Measurements from ENCODE around the gene DOK7.

DNA sequence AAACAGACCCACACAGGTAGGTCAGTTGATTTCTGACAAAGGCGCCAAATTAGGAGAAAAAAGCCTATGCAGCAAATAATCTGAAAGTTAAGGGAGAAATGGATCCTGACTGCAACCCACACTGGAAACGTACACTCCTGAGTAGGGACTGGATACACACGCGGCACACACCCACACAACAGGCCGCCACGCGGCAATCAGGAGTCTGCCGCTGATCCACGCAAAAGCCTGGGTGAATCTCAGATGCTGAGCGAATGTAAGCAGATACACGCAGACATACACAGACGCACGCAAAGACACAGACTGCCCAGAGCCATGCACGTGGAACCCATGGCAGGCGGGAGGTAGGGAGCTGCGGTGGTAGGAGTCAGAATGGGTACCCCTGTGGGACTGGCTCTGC is 47.4 kb downstream of the DOK7 start:
- TF ChIP-seq, protein P1, sequence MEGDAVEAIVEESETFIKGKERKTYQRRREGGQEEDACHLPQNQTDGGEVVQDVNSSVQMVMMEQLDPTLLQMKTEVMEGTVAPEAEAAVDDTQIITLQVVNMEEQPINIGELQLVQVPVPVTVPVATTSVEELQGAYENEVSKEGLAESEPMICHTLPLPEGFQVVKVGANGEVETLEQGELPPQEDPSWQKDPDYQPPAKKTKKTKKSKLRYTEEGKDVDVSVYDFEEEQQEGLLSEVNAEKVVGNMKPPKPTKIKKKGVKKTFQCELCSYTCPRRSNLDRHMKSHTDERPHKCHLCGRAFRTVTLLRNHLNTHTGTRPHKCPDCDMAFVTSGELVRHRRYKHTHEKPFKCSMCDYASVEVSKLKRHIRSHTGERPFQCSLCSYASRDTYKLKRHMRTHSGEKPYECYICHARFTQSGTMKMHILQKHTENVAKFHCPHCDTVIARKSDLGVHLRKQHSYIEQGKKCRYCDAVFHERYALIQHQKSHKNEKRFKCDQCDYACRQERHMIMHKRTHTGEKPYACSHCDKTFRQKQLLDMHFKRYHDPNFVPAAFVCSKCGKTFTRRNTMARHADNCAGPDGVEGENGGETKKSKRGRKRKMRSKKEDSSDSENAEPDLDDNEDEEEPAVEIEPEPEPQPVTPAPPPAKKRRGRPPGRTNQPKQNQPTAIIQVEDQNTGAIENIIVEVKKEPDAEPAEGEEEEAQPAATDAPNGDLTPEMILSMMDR (IDR thresholded peaks at IDR 0.05), result no peak
- TF ChIP-seq ZFX (IDR thresholded peaks at IDR 0.05; ENCODE audit: borderline replicate concordance), result no peak

All from 22Rv1 (cell line).